H1 (cell line): ENCODE results near the gene INF2. TPM values are rescaled to one million over a fixed set of nuclear protein-coding genes. Genes with fewer than 3 reads are reported as not detected.

ENCODE experiments used
- BACH1 ChIP-seq: IDR thresholded peaks from 2 replicates; pipeline ENCODE4 v1.6.1; 2012; ENCODE audit warnings: low read length, improper control_type of control experiment
- BRCA1 ChIP-seq: IDR thresholded peaks from 2 replicates; pipeline ENCODE4 v1.6.1; 2012; ENCODE audit warnings: low read depth, low read length, improper control_type of control experiment
- CHD2 ChIP-seq: IDR thresholded peaks from 2 replicates; pipeline ENCODE4 v1.6.1; 2012; ENCODE audit warnings: low read length, improper control_type of control experiment
- CREB1 ChIP-seq: IDR thresholded peaks from 2 replicates; pipeline ENCODE4 v1.6.1; 2012; ENCODE audit warnings: inconsistent platforms
- GABPA ChIP-seq: IDR thresholded peaks from 2 replicates; pipeline ENCODE4 v1.6.1; 2011; ENCODE audit warnings: mild to moderate bottlenecking, low read length, moderate library complexity, borderline replicate concordance; ENCODE audit not compliant: insufficient read depth
- HDAC2 ChIP-seq, 2 experiments: fragments of 300-600 bp in 1 of 2; sonication (generic) in 1 of 2; IDR thresholded peaks; 2 replicates each; pipeline ENCODE4 v1.6.1; 2011 to 2012; ENCODE audit warnings: low read depth in 2 of 2, low read length in 2 of 2, mild to moderate bottlenecking in 2 of 2, moderate library complexity in 2 of 2, borderline replicate concordance in 1 of 2, inconsistent platforms in 1 of 2
- MAX ChIP-seq: IDR thresholded peaks from 2 replicates; pipeline ENCODE4 v1.6.1; 2012; ENCODE audit warnings: inconsistent platforms
- RBBP5 ChIP-seq: IDR thresholded peaks from 2 replicates; pipeline ENCODE4 v1.7.1; 2012; ENCODE audit warnings: low read depth, mild to moderate bottlenecking, inconsistent platforms, low read length, moderate library complexity, borderline replicate concordance
- TAF7 ChIP-seq: optimal IDR thresholded peaks from 2 replicates; pipeline ENCODE3; 2011; ENCODE audit warnings: low read depth, mild to moderate bottlenecking, inconsistent platforms, low read length, moderate library complexity, borderline replicate concordance
- polyA plus RNA-seq, 7 experiments: library from polyadenylated mRNA; depleted of rRNA in 3 of 7; stranded (reverse) in 5 of 7; unstranded in 2 of 7; fragments of >200 nt in 5 of 7; fragments of 200-250 nt in 2 of 7; gene quantifications; 1 replicate in 5 of 7; 2 replicates in 1 of 7; 4 replicates in 1 of 7; pipeline versions ENCODE4 v1.2.1 to v1.2.3, GENCODE V29; 2011 to 2013; ENCODE audit warnings: missing spikeins in 2 of 7, mixed read lengths in 2 of 7
- total RNA-seq: library from RNA; stranded (reverse); fragmentation: NEBNext Ultra II Directional; extraction: Animal tissue kit (Norgen Biotek cat#: 25700); gene quantifications from 2 replicates; pipeline ENCODE4 v1.2.1, GENCODE V29; 2021

INF2 gene
- total and polyA plus RNA-seq, 2 of the 8 experiments (the other 6 are each of a cell fraction or from before 2014, with no cell fraction given): 29.1 to 59.5 TPM

- TF ChIP-seq RBBP5: no peak
- TF ChIP-seq CHD2: no peak
- no peak for TF ChIP-seq BACH1
- TF ChIP-seq CREB1: no peak
- TF ChIP-seq TAF7: no peak
- no peak for TF ChIP-seq BRCA1
- no peak for TF ChIP-seq HDAC2 (IDR thresholded peaks at IDR 0.05; ENCODE audit: borderline replicate concordance in 1 of 2, low read depth in 2 of 2, low read length in 2 of 2)
- no peak for TF ChIP-seq MAX
- no peak for TF ChIP-seq GABPA
These were observed 47.5 kb upstream of the INF2 start (continued) for GRCh38 chr14:104641753-104642539.
